ENCODE measurements around the gene L3MBTL3. TPM values are rescaled to one million over a fixed set of nuclear protein-coding genes. Genes with fewer than 3 reads are reported as not detected.

L3MBTL3 gene
- total RNA-seq, 1 experiment from 2014 or later = 14.3 TPM

- POLR2A ChIA-PET = no interaction called here
- no peaks in the 10 kb centered on the region for H3K4me1 Mint-ChIP-seq (ENCODE audit: low read depth, unreplicated experiment)
- DNase-seq = no peak
Measured at GRCh38 chr6:130070326-130070725, 51.9 kb downstream of the L3MBTL3 start.

DNA sequence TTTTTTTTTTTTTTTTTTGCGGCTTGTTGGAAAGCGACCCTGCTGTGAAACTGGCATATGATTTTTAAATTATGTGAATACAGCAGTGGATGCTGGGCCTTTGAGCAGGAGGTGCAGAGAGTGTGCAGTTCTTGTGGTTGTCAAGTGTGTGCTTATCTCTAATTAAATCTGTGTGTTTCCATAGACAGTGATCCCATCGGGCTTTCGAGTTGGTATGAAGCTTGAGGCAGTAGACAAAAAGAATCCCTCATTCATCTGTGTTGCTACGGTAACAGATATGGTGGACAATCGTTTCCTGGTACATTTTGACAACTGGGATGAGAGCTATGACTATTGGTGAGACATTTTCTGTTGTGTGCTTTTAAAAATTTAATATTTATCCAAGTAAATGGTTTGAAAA lies 52.4 kb downstream of the L3MBTL3 start:
- Histone ChIP-seq H3K36me3 (ENCODE audit: control insufficient read depth, insufficient read depth, low read length) (no peaks in the 10 kb centered on the region), H3K27me3 (replicated peaks; ENCODE audit: control insufficient read depth, insufficient read depth, low read length) (no peaks in the 10 kb centered on the region), H3K4me3 (ENCODE audit: low read depth, low read length) (no peak overlapping the region), H3K4me1 (no peaks in the 10 kb centered on the region), H3K9me3 (no peaks in the 10 kb centered on the region)
- no peak for DNase-seq
- no TSS peak for BruUV-seq (replicated peaks)
- ChIA-PET CTCF (interaction anchor here (0.5 kb wide), 1 partner anchor 627 kb away, joined by 3 read pairs; no protein-coding TSS in a partner anchor), POLR2A (no interaction called here)
- H3K4me1 Mint-ChIP-seq (ENCODE audit: low read depth, unreplicated experiment) = no peaks in the 10 kb centered on the region
- no peaks in the 10 kb centered on the region for H3K36me3 Mint-ChIP-seq (ENCODE audit: insufficient read depth, unreplicated experiment)
- H3K27ac Mint-ChIP-seq (ENCODE audit: unreplicated experiment) = no peak overlapping the region
- no peaks in the 10 kb centered on the region for H3K9me3 Mint-ChIP-seq (ENCODE audit: unreplicated experiment)
- H3K27me3 Mint-ChIP-seq (ENCODE audit: insufficient read depth, unreplicated experiment) = no peaks in the 10 kb centered on the region
- H3K4me3 Mint-ChIP-seq (ENCODE audit: unreplicated experiment) = no peak overlapping the region
- intact Hi-C loops (cut with micrococcal nuclease; ENCODE audit: unreplicated experiment) = loop anchor here (10.0 kb wide), 1 partner anchor 774 kb away; no protein-coding TSS in a partner anchor
- TF ChIP-seq, protein P1, sequence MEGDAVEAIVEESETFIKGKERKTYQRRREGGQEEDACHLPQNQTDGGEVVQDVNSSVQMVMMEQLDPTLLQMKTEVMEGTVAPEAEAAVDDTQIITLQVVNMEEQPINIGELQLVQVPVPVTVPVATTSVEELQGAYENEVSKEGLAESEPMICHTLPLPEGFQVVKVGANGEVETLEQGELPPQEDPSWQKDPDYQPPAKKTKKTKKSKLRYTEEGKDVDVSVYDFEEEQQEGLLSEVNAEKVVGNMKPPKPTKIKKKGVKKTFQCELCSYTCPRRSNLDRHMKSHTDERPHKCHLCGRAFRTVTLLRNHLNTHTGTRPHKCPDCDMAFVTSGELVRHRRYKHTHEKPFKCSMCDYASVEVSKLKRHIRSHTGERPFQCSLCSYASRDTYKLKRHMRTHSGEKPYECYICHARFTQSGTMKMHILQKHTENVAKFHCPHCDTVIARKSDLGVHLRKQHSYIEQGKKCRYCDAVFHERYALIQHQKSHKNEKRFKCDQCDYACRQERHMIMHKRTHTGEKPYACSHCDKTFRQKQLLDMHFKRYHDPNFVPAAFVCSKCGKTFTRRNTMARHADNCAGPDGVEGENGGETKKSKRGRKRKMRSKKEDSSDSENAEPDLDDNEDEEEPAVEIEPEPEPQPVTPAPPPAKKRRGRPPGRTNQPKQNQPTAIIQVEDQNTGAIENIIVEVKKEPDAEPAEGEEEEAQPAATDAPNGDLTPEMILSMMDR (IDR thresholded peaks at IDR 0.05; ENCODE audit: insufficient read depth in 1 of 2, low read depth in 1 of 2, low read length in 1 of 2, severe bottlenecking in 1 of 2, unreplicated experiment in 1 of 2) = no peak

More at GRCh38 chr6:130070326-130070725, 51.9 kb downstream of the L3MBTL3 start:
- Mint-ChIP-seq H3K9me3 (ENCODE audit: unreplicated experiment) (no peaks in the 10 kb centered on the region), H3K27me3 (ENCODE audit: insufficient read depth, unreplicated experiment) (no peaks in the 10 kb centered on the region), H3K4me3 (ENCODE audit: unreplicated experiment) (no peak overlapping the region), H3K36me3 (ENCODE audit: insufficient read depth, unreplicated experiment) (no peaks in the 10 kb centered on the region), H3K27ac (ENCODE audit: unreplicated experiment) (no peak overlapping the region)
- Histone ChIP-seq H3K4me1 (no peaks in the 10 kb centered on the region), H3K4me3 (ENCODE audit: low read depth, low read length) (no peak overlapping the region), H3K9me3 (no peaks in the 10 kb centered on the region), H3K36me3 (ENCODE audit: control insufficient read depth, insufficient read depth, low read length) (no peaks in the 10 kb centered on the region), H3K27me3 (replicated peaks; ENCODE audit: control insufficient read depth, insufficient read depth, low read length) (no peaks in the 10 kb centered on the region)
- no TSS peak for BruUV-seq (replicated peaks)
- TF ChIP-seq, protein P1 (IDR thresholded peaks at IDR 0.05; ENCODE audit: insufficient read depth in 1 of 2, low read depth in 1 of 2, low read length in 1 of 2, severe bottlenecking in 1 of 2, unreplicated experiment in 1 of 2) = no peak
- intact Hi-C loops (cut with micrococcal nuclease; ENCODE audit: unreplicated experiment) = loop anchor here (10.0 kb wide), 1 partner anchor 774 kb away; no protein-coding TSS in a partner anchor
- CTCF ChIA-PET = no interaction called here

DNA sequence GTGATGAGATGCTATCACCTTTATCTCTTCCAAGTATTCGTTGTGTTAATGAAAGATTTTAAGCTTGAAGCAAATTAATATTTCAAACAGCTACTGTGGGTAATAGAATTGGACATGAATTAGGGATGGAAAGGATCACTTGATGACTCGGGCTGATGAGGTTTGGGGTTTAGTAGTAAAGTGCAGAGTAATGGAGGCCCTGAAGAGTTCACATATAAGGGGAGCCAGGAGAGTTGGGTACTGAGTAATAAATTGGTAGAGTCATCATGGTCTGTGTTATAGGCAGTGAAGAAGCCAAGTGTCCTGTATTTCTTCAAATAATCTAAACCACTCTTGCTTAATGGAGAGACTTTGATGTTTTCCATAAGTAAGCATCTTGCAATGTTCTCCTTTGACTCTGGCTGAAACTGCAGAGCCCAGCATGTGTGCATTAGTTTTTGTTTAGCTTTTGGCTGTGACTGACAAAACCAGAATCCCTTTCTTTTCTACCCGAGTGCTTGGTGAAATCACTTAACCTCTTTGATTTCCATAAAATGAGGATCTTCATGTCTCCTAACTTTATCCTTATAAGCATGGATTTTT lies 57.6 kb downstream of the L3MBTL3 start:
- no peaks in the 10 kb centered on the region for H3K27me3 ChIP-seq (replicated peaks; ENCODE audit: control insufficient read depth, insufficient read depth, low read length)
- BruUV-seq (replicated peaks) = no TSS peak
- H3K36me3 ChIP-seq (ENCODE audit: control insufficient read depth, insufficient read depth, low read length) = no peaks in the 10 kb centered on the region
- CTCF ChIA-PET = interaction anchor here (0.8 kb wide), 1 partner anchor 622 kb away, joined by 4 read pairs; no protein-coding TSS in a partner anchor
- Mint-ChIP-seq H3K36me3 (ENCODE audit: insufficient read depth, unreplicated experiment) (no peaks in the 10 kb centered on the region), H3K27ac (ENCODE audit: unreplicated experiment) (no peak overlapping the region), H3K4me1 (ENCODE audit: low read depth, unreplicated experiment) (no peaks in the 10 kb centered on the region), H3K27me3 (ENCODE audit: insufficient read depth, unreplicated experiment) (no peaks in the 10 kb centered on the region), H3K9me3 (ENCODE audit: unreplicated experiment) (no peaks in the 10 kb centered on the region), H3K4me3 (ENCODE audit: unreplicated experiment) (no peak overlapping the region)
- POLR2A ChIA-PET = no interaction called here
- TF ChIP-seq, protein P1 (IDR thresholded peaks at IDR 0.05; ENCODE audit: insufficient read depth in 1 of 2, low read depth in 1 of 2, low read length in 1 of 2, severe bottlenecking in 1 of 2, unreplicated experiment in 1 of 2) = no peak
- H3K9me3 ChIP-seq = no peaks in the 10 kb centered on the region
- no peak for DNase-seq
- H3K4me3 ChIP-seq (ENCODE audit: low read depth, low read length) = no peak overlapping the region
- intact Hi-C loops (cut with micrococcal nuclease; ENCODE audit: unreplicated experiment) = loop anchor here (5.0 to 10.0 kb wide), 3 partner anchors 216 to 769 kb away; no protein-coding TSS in a partner anchor
- no peaks in the 10 kb centered on the region for H3K4me1 ChIP-seq

Data from Caco-2 (cell line).